Suppressor macrophage treated with lipopolysaccharide for 4 hours (primary cell): Measurements from ENCODE around the gene SPTBN1.
"Not testable (repeated sequence)": the region's sequence is repeated elsewhere in the genome, so short reads cannot be mapped to it uniquely, and the experiment has no call there.

Experiments
- DNase-seq: peaks from one replicate; pipeline ENCODE4 v3.0.0-alpha.2; 2020

Gene SPTBN1

DNA sequence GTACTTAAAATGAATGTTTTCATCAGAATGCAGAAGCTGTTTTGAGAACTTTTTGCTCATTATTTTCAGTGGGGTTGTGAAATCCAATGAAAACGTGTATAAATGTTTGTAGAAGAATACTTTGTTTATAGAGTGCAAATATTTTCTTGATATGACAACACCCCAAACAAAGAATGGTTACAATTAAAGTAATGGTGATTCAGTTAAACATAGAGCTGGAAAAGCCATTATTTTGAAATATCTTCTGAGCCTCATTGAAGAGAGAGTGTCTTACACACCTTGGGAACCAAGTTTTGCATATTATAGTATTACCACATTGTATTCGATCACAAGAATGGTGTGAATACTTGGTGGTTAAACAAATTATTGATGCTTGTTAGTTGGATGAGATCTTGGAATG lies 48.7 kb downstream of the SPTBN1 start:
- DNase-seq, result no peak

DNA sequence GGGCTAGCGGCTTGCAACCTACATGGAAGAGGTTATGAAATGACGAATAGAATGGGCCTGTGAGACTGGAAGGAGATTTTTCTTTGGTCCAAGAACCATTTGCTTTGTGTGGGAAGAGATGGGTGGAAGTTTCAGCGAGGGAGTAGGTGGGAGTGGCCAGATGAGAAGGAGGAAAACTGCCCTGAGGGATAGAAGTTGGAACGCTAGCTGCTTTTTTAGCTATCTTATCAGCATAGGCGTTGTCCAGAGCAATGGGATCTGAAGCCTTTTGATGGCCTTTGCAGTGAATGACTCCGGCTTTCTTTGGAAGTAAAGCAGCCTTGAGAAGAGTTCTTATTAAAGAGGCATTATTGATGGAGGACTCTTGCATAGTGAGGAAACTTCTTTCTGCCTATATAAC lies 52.4 kb downstream of the SPTBN1 start:
- DNase-seq, result no peak

DNA sequence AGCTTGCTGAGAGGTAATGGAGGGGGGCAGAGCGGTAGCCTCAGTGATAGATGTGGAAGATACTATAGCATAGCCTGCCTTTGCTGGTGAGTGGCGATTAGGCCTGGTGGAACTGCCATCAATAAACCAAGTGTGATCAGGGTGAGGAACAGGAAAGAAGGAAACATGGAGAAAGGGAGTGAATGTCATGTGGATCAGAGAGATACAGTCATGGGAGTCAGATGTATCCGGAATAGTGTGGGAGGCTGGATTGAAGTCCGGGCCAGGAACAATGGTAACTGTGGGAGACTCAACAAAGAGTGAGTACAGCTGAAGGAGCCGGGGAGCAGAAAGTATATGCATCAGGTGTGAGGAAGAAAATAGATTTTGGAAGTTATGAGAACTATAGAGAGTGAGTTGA lies 52.9 kb downstream of the SPTBN1 start:
- DNase-seq, result not testable (repeated sequence)

DNA sequence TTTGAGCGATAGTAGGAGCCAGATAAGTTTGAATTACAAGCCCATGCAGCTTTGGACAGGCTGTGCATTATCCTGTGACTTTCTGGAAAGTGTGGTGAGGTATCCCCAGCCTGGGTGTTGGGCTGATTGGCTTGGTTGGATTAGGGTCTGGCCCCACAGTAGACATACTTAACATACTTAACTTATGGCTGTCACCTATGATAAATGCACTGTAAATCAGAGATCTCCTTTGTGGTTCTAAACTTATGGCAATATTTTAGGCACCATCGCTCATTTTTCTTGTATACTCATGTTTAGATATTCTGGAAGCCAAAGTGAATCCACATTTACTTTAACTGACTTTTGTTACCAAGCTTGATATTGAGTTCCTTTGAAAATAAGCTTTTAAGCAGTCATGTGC lies 54.8 kb downstream of the SPTBN1 start:
- no peak for DNase-seq

DNA sequence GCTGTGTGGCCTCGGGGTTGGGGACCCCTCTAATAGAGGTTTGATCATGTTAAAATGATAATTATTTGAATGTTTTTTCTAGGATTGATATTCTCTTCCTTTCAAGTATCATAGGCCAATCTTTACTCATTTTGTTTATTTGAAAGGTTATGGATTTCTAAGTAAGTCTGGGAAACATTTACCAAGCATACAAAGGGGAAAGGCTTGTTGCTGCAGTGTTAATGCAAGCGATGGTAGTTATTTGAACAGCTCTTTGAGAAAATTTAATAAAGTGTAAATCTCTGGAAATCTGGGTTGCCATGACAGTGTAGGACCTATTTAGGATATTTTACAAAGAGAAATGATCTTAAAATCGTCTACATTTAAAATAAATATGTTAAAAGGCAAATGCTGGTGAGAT lies 56.1 kb downstream of the SPTBN1 start:
- DNase-seq, result no peak

DNA sequence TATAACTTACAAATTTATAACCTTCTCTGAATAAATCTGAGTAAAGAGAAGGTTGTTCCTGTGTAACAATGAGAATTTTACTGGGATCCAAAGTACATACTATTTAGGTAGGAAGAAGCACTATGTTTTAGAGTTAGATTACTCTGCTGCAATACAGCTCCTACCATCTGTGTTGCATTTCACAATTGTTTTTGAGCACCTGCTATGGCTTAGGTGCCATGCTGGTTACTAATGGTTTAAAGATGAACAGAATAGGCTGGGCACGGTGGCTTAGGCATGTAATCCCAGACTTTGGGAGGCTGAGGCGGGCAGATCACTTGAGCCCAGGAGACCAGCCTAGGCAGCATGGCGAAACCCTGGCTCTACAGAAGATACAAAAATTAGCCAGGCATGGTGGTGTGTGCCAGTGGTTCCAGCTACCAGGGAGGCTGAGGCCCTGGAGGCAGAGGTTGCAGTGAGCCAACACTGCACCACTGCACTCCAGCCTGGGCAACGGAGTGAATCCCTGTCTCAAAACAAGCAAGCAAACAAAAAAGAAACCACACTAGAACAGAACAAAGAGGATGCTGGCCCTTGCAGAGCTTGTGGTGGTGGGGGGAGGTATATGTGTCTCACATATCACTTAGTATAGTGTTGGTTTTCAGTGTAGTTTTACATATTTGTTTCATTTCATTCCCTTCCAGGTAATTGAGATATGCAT lies 56.7 kb downstream of the SPTBN1 start:
- no peak for DNase-seq

DNA sequence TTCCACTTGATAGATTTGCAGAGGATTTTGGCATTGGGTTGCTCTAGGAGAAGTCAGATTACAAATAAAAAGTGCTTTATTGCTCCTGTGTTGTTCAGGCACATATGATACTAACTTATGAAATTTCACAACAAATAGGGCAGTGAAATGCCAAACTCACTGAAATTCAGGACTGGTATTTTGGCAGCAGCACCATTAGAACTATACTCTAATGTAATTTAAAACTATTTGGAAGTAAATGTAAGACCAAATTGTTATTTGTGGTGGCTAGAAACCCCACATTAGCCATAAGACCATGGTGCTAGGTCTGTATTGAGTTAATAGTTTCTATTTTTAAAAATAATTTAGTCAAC lies 57.2 kb downstream of the SPTBN1 start:
- DNase-seq, result no peak

DNA sequence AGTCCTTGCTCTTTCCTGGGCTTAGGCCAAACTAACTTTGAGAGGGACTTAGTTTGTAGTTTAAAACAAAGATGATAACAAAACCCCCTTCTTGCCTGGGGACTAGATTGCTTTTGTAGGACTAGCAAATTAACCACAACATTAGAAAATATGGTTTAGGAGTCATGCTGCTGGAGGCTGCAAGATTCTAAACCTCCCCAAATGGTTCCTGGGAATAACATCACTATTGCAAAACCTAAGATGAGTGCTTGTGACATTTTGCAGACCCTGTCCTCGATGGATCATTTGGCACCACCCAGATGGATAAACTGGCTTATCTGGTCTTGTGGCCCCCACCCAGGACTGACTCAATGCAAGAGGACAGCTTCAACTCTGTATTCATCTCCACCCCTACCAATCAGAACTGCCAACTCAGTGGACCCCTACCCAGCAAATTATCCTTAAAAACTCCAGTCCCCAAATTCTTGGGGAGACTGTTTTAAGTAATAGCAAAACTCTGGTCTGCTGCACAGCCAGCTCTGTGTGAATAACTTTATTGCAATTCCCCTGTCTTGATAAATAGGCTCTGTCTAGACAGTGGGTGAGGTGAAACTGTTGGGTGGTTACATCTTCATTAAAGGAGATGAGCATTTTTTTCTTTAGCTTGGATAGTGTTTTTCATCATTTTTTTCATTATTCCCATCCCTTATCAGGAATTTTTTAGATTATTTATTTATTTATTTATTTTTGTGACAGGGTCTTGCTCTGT lies 58.9 kb downstream of the SPTBN1 start:
- no peak for DNase-seq

DNA sequence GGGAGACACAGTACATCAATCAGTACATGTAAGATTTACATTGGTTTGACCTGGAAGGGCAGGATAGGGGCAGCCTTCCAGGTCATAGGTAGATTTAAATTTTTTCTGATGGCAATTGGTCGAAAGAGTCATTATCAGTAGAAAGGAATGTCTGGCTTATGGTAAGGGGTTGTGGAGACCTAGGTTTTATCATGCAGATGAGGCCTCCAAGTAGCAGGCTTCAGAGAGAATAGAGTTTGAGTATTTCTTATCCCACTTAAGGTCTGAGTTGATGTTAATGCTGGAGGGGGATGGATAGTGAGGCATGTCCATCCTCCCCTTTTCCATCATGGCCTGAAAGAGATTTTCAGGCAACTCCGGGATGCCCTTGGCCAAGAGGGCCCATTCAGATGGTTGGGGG lies 60.7 kb downstream of the SPTBN1 start:
- DNase-seq, result no peak

DNA sequence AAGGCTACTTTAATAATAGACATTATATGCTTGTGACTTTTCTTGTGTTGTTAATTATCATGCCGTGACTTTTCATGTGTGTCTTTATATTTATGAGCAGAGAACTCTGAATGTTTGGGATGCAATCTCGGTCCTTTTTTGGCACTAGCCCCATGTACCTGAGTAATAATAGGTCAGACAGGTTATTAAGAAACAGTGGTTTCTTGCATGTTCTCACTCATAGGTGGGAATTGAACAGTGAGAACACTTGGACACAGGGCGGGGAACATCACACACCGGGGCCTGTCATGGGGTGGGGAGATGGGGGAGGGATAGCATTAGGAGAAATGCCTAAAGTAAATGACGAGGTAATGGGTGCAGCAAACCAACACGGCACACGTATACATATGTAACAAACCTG lies 61.9 kb downstream of the SPTBN1 start:
- not testable (repeated sequence) for DNase-seq

DNA sequence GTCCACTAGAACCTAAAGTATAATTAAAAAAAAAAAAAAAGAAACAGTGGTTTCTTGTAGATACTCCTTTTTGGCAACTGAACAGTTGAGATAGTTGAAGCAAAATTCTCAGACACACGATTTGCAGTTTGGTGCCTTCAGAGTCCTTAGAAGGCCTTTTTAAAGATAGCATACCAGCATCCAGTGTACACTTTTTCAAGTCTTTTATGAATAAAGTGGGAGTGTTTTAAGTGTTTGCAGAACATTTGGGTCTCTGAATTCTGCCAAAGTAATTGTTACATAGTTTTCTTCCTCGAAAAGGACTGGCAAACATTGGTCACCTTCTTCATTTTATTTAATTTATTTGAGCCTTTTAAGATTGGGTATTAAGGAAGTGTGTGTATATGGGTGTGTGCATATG lies 62.3 kb downstream of the SPTBN1 start:
- DNase-seq, result no peak

DNA sequence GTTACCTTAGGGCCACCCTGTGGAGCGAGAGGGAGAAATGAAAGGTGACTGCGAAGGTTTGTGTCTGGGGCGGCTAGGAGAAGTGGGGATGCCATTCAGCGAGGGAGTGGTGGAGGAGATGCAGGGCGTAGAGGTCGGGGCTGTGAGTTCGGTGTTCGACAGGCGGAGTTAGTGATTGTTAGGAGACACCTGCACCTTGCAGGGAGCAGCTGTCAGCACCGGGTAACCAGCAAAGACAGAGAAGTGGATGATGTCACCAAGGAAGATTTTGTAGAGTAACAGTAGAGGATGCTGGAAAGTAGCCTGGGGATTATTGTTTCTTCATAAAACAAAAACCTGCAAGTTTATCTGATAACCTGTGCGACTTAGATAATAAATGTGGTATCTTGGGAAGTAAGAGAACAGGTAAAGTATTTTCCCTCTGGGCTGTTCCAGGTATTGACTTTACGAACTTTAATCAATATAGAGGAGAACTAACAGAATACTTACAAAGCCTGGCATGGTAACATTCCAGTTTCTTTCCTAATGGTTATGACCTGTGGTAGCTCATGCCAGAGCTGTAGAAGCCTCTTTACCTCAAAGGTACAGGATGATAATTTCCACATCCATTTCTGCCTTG lies 63.8 kb downstream of the SPTBN1 start:
- DNase-seq, result no peak

DNA sequence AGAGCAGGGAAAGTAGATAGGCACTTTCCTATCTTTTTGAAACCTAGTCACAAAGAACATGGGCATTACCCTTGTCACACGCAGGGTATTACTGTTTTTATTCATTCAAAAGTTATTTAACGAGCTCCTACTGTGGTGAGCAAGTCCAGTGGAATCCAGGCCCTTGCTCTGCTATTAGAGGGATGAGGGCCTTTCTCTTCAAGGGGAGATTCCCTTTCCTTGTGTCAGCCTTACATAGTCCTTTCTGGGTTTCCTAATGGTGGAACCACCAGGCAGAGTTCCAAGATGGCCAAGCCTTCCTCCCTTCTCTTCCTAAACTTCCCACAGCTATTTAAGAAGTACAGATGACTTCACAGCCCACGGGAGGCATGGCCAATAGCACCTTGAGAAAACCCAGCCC lies 64.6 kb downstream of the SPTBN1 start:
- no peak for DNase-seq

DNA sequence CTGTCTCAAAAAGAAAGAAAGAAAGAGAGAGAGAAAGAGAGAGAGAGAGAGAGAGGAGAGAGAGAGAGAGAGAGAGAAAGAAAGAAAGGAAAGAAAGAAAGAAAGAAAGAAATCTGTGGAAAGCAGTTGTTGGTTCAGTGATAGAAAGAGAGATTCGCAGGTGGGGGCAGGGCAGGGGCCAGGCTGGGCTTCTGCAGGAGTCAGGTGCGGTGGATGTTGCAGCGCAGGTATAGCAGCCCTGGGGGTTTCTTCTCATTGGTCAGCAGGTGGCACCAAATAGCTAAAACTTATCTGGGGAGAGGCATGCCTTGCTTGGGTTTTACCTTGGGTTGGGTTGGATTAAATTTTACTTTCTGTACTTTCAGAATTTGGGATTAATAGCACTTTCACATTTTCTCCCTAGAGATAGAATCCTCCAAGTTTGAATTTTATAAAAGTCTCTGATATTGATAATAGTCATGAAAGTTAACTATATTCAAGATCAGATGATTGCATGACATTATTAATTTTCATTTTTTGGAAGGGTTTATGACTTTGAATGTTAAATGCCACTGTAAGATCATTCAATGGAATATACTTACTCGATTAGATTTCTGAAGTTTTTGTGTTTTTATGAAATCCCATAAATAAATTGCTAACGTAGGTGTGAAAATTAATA lies 66.6 kb downstream of the SPTBN1 start:
- peak; percentile 79 for DNase-seq

DNA sequence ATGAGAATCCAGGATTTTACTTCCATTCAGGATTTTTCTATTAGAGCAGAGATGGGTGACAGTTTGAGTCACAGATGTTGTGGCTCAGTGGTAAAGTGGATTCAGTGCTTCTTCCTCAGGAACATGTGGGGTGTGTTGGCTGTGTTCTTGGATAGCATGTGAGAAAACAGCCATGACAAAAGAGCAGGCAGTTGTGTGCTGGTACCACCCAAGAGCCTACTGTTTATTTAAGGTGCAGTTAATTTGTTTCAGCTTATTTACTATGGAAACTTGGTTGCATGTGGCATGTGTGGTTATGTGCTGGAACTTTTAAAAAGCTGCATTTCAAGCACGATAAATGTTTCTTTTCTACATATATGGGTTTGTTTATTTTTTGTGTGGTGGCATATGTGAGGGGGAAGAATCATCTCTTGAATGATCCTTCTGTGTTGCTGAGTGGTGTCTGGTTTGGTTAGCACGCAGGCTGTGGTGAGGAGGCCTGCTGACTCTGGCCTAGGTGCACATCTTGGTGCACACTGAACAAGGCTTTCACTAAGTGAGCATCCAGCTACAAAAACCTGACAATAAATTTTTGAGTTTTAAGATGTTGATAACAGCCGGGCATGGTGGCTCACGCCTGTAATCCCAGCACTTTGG lies 67.3 kb downstream of the SPTBN1 start:
- DNase-seq, result no peak

DNA sequence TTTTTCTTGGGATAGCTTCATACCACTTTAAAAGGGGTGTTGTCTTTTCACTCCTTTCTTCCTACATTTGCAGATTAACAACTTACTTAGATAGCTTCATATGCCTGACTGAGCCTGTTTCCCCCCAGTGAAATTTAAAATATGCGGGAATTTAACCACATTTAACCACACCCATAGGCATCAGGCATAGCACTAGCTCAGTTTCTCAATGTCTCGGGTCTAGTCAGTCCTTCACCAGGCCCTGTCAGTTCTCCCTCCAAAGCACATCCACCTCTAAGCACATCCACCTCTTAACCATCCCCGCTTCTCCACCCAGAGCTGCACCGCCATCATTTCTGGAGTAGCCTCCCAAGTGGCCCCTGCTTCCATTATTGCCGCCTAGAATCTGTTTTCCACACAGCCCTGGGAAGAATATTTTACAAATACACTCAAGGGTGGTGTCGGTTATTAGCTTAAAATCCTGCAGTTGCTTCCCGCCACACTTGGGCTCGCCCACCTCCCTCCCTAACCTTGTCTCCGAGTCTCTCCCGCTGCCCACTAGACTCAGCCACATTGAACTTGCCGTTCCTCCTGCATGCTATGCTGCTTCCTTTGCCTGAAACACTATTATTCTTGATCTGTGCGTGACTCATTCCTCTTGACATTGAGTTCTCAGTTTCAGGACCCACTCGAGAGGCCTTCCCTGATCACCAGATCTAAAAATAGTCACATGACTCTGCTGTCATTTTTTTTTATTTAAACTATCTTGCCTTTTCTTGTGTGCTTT lies 68.3 kb downstream of the SPTBN1 start:
- DNase-seq, result peak; percentile 83

DNA sequence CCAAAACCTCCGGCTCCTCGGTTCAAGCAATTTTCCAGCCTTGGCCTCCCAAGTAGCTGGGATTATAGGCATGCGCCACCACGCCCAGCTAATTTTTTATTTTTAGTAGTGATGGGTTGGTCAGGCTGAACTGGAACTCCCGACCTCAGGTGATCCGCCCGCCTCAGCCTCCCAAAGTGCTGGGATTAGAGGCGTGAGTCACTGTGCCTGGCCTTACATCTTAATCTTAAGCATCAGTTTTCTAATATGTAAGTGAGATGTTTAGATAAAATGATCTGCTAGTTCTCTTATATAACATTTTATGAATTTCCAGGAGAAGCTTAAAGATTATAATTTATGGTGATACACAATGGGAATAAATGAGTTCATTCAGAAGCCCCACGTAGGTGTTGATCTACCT lies 69.2 kb downstream of the SPTBN1 start:
- no peak for DNase-seq

DNA sequence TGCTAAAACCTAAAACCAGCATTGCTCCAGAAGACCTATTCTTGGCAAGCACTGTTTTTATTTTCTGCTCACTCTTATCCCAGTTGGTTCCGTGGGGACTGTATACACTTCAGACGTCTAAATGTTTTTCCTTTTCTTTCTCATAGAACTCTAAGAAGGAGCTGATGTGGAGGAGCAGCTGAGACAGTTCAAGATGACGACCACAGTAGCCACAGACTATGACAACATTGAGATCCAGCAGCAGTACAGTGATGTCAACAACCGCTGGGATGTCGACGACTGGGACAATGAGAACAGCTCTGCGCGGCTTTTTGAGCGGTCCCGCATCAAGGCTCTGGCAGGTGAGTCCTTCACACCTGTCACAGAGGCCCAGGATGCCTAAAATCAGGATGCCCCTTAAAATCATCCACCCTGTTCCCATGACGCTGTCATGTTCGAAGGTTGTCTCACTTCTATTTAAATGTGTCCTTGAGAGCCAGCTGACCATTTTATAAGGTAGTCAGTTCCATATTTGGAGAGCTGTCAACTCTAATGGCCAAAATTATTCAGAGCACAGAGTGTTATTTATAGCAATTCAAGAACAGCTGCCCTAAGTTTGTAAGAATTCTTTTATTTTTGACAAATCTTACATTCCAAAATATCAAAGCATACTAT lies 70.2 kb downstream of the SPTBN1 start:
- no peak for DNase-seq

DNA sequence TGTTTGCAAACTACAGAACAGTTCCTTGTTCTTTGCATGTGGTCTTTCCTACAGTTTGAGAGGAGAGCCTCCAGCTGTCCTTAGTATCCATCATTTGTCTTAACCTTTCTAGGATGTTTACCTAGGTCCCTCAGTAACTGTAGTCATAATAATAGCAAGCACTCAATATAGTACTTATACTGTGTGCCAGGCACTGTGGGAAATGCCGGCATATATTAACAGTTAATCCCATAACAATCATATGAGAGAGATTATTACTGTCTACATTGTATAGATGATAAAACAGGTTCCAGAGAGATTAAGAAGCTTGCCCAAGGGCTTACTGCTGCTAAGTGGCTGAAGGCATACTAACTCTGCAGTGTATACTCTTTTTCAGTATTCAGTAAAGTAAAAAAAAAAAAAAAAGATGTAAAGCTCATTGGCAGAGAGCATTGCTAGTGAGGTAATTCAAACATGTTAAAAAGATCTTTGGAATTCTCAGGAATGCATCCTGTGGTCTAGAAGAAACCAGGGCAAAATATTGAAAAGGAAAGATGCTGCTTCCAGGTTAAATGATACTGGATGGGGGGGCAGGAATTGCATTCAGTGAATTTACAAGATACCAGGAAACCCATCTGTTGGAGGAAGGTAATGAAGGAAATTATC lies 72.3 kb downstream of the SPTBN1 start:
- no peak for DNase-seq

DNA sequence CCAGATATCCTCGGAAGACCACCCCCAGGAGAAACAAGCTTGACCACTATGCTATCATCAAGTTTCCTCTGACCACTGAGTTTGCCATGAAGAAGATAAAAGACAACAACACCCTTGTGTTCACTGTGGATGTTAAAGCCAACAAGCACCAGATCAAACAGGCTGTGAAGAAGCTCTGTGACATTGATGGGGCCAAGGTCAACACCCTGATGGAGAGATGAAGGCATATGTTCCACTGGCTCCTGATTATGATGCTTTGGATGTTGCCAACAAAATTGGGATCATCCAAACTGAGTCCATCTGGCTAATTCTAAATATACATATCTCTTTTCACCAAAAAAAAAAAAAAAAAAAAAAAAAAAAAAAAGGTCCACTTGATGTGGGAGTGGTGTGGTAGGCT lies 73.4 kb downstream of the SPTBN1 start:
- DNase-seq, result not testable (repeated sequence)

DNA sequence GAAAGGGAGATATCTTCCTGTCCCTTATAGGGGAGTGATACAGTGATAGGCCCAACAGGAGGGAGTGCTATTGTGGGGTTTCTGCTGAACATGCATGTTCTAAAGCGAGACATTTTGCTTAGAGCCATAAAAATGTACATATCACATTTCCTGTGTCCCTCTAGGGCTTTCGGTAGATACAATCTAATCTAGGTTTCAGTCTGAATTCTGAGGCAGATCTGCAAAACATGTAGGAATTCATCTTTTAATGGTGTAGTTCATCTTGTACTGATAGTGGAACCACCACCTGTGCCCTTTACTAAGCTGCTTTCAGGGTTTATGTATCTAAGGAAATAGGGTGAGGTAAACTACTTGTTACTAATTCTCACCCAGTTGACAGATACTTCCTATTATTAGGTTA lies 73.8 kb downstream of the SPTBN1 start:
- no peak for DNase-seq

DNA sequence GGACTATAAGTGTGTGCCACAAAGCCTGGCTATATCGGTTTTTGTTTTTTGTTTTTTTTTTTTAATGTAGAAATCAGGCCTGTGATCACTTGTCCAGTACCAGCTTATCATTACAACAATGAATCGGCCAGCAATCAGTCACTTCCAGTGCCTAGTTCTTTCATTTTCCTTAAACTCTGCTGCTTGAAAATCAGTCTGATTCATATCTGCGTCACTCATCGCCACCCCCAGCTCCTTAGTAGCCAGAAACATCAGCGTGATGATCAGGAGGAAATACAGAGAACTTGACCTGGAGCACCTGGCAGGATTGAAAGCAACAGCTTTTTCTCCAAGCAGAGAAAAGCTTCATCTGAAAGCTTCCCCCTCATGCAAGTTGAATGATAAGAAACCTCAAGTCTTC lies 75.4 kb downstream of the SPTBN1 start:
- peak; percentile 56 for DNase-seq
